Subcutaneous abdominal adipose tissue (tissue), 5 donors: ENCODE measurements around the gene MED29.

Experiments used
- H3K27ac ChIP-seq: one replicate; pipeline ENCODE4 v1.7.0; 2013; ENCODE audit warnings: low read depth, mild to moderate bottlenecking, inconsistent platforms, low read length, moderate library complexity
- H3K27me3 ChIP-seq, 5 donors: one replicate each; pipeline ENCODE4 v1.7.0; 2013; ENCODE audit warnings: low read length in 5 of 5, inconsistent platforms in 1 of 5; ENCODE audit not compliant: control insufficient read depth in 5 of 5, insufficient read depth in 4 of 5
- H3K36me3 ChIP-seq, 5 donors: one replicate each; pipeline ENCODE4 v1.7.0; 2013; ENCODE audit warnings: low read length in 5 of 5; ENCODE audit not compliant: control insufficient read depth in 5 of 5, insufficient read depth in 5 of 5
- H3K4me1 ChIP-seq, 5 donors: one replicate each; pipeline ENCODE4 v1.7.0; 2013; ENCODE audit warnings: low read length in 5 of 5, mild to moderate bottlenecking in 3 of 5, moderate library complexity in 1 of 5; ENCODE audit not compliant: control insufficient read depth in 5 of 5, insufficient read depth in 5 of 5
- H3K4me3 ChIP-seq, 5 donors: one replicate each; pipeline ENCODE4 v1.7.0; 2013; ENCODE audit warnings: low read length in 5 of 5, low read depth in 1 of 5
- H3K9ac ChIP-seq, 5 donors: one replicate each; pipeline ENCODE4 v1.7.0; 2013; ENCODE audit warnings: low read length in 5 of 5, mild to moderate bottlenecking in 4 of 5, moderate library complexity in 3 of 5
- H3K9me3 ChIP-seq, 5 donors: one replicate each; pipeline ENCODE4 v1.7.0; 2013; ENCODE audit warnings: low read length in 5 of 5; ENCODE audit not compliant: control insufficient read depth in 5 of 5
- donor health status: healthy.
- donor health status: healthy.
- donor health status: healthy.
- donor health status: healthy.
- donor health status: healthy.

Gene MED29

DNA sequence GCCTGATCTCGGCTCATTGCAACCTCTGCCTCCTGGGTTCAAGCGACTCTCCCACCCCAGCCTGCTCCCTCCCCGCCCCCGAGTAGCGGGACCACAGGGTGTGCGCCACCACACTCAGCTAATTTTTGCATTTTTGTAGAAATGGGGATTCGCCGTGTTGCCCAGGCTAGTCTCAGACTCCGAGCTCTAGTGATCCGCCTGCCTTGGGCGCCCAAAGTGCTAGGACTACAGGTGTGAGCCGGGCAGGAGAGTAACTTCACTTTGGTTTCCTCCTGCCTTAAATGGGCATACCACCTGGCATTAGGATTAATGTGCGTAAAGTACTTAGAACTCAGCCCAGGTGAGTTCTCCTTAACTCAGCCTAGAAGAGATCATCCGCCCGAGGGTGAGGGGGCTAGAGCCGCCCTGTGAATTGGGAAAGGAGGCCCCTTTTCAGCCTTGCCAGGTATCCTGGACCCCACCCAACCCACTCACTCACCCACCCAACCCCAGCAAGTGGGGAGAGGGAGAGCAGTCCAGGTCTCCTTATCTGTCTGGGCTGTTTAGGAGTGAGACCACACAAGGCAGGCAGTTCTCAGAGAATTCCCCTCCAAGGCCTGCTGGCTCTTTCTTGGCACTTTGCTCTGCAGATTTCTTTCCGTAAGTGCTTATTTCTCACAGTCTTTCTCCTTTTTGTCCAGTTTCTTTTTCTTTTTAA lies 14.2 kb downstream of the MED29 start:
- Histone ChIP-seq H3K27me3 (no peaks in the 10 kb centered on the region), H3K4me3 (peak overlapping the region; percentile 71 to 100 (median 86)), H3K9ac (peak overlapping the region; percentile 44 to 98 (median 89)), H3K9me3 (no peaks in the 10 kb centered on the region), H3K36me3 (peaks cover 0 to 22% (median 20%) of the 10 kb centered on the region in 5 donors), H3K4me1 (peaks cover 13 to 59% (median 44%) of the 10 kb centered on the region in 5 donors), H3K27ac (peak overlapping the region; percentile 99)

DNA sequence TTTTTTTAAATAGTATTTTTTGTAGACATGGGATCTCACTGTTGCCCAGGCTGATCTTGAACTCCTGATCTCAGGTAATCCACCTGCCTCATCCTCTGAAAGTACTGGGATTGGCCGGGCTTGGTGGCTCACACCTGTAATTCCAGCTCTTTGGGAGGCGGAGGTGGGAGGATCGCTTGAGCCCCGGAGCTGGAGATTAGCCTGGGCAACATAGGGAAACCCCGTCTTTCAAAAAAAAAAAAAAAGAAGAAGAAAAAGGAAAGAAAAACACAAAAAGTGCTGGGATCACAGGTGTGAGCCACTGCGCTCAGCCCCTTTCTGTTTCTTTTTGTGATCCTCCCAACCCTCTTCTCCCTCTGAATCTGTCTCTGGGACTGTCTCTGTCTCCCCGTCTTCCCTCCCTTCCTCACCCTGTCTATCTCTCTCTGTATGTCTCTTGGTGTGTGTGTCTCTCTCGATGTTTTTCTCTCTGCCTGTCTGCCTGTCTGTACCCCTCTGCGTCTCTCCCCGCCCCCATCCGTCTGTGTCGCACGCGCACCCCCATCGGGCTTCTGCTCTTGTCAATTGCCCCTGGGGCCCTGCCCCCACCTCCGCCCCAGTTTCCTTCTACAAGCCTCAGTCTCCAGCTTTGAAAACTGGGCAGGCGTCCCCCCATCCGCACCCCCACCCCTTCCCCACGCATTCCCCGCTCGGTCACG lies 14.9 kb downstream of the MED29 start:
- Histone ChIP-seq H3K9ac (peak overlapping the region; percentile 84 to 98 (median 89)), H3K9me3 (no peaks in the 10 kb centered on the region), H3K36me3 (peaks cover 0 to 22% (median 20%) of the 10 kb centered on the region in 5 donors), H3K27ac (peak overlapping the region; percentile 99), H3K4me3 (peak overlapping the region; percentile 71 to 100 (median 86)), H3K27me3 (no peaks in the 10 kb centered on the region), H3K4me1 (peaks cover 19 to 59% (median 47%) of the 10 kb centered on the region in 5 donors)

DNA sequence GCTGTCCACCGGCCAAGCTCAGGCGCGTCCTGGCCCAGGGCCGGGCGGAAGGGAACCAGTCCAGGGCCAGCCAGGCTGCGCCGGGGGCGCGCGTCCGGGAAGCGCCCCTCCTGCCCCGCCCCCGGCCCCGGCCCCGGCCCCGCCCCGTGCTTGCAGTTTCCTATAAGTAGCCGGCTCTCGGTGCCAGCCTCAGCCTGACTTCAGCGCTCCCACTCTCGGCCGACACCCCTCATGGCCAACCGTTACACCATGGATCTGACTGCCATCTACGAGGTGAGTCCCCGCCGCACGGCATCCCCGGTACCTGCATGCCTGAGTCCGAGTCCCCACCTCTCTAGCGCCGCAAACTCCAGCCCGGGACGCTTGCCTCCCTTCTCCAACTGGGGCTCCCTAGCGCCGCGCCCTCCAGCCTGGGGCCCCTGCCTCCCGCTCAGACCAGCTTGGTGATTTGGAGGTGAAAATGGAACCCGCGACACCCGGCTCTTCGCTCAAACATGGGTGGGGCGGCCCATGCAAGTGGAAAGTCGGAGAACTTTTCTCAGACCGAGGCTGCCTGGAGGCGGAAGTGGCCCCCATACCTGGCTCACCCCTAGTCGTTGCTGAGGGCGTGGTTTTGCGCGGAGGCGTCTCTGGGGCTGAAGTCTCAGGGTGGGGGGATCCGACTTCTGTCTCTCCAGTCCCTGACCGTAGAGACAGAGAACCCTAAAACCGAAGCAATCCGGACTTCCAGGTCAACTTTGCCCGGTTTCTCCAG lies 15.7 kb downstream of the MED29 start, which contains the start of gene ZFP36:
Gene ZFP36, plus strand, starts transcription at position 192 of the 754 bp plus-strand sequence. Its CDS starts 58 bp downstream, at position 250.
- Histone ChIP-seq H3K4me3 (peak within 1 kb of the TSS; percentile 98 to 100 (median 99)), H3K27ac (peak within 1 kb of the TSS; percentile 99), H3K27me3 (no peaks in the 10 kb centered on the region), H3K9me3 (no peaks in the 10 kb centered on the region), H3K4me1 (peaks cover 19 to 56% (median 44%) of the 10 kb centered on the region in 5 donors), H3K9ac (peak within 1 kb of the TSS; percentile 93 to 100 (median 100)), H3K36me3 (peaks cover 0 to 22% (median 20%) of the 10 kb centered on the region in 5 donors)

DNA sequence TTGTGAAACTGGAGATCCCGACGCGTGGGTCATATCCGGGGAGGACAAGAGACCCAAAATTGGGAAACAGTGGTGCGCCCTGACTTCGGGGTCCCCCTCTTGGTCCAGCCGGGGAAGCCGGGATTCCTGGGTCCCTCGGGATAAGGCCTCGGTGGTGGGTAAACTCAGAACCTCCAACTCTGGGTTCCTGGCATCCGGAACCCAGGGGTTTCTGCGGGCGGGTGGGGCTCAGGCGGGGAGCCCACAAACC lies 16.2 kb downstream of the MED29 start:
- peaks cover 0 to 4% (median 0%) of the 10 kb centered on the region in 5 donors for H3K27me3 ChIP-seq
- no peaks in the 10 kb centered on the region for H3K9me3 ChIP-seq
- H3K27ac ChIP-seq = peak overlapping the region; percentile 99
- peaks cover 0 to 22% (median 20%) of the 10 kb centered on the region in 5 donors for H3K36me3 ChIP-seq
- peak overlapping the region; percentile 98 to 100 (median 99) for H3K4me3 ChIP-seq
- peak overlapping the region; percentile 93 to 100 (median 100) for H3K9ac ChIP-seq
- H3K4me1 ChIP-seq = peaks cover 19 to 51% (median 39%) of the 10 kb centered on the region in 5 donors

DNA sequence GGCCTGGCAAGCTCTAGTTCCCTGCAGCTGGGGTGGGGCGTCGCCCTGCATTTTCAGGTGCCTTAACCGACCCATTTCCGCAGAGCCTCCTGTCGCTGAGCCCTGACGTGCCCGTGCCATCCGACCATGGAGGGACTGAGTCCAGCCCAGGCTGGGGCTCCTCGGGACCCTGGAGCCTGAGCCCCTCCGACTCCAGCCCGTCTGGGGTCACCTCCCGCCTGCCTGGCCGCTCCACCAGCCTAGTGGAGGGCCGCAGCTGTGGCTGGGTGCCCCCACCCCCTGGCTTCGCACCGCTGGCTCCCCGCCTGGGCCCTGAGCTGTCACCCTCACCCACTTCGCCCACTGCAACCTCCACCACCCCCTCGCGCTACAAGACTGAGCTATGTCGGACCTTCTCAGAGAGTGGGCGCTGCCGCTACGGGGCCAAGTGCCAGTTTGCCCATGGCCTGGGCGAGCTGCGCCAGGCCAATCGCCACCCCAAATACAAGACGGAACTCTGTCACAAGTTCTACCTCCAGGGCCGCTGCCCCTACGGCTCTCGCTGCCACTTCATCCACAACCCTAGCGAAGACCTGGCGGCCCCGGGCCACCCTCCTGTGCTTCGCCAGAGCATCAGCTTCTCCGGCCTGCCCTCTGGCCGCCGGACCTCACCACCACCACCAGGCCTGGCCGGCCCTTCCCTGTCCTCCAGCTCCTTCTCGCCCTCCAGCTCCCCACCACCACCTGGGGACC lies 16.6 kb downstream of the MED29 start:
- Histone ChIP-seq H3K4me1 (peaks cover 17 to 50% (median 38%) of the 10 kb centered on the region in 5 donors), H3K27ac (peak overlapping the region; percentile 99), H3K27me3 (peaks cover 0 to 4% (median 0%) of the 10 kb centered on the region in 5 donors), H3K36me3 (peaks cover 0 to 22% (median 20%) of the 10 kb centered on the region in 5 donors), H3K9me3 (no peaks in the 10 kb centered on the region), H3K9ac (peak overlapping the region; percentile 93 to 100 (median 100)), H3K4me3 (peak overlapping the region; percentile 98 to 100 (median 99))

DNA sequence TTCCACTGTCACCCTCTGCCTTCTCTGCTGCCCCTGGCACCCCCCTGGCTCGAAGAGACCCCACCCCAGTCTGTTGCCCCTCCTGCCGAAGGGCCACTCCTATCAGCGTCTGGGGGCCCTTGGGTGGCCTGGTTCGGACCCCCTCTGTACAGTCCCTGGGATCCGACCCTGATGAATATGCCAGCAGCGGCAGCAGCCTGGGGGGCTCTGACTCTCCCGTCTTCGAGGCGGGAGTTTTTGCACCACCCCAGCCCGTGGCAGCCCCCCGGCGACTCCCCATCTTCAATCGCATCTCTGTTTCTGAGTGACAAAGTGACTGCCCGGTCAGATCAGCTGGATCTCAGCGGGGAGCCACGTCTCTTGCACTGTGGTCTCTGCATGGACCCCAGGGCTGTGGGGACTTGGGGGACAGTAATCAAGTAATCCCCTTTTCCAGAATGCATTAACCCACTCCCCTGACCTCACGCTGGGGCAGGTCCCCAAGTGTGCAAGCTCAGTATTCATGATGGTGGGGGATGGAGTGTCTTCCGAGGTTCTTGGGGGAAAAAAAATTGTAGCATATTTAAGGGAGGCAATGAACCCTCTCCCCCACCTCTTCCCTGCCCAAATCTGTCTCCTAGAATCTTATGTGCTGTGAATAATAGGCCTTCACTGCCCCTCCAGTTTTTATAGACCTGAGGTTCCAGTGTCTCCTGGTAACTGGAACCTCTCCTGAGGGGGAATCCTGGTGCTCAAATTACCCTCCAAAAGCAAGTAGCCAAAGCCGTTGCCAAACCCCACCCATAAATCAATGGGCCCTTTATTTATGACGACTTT lies 17.4 kb downstream of the MED29 start:
- H3K4me1 ChIP-seq = peaks cover 14 to 50% (median 38%) of the 10 kb centered on the region in 5 donors
- H3K36me3 ChIP-seq = peaks cover 0 to 22% (median 20%) of the 10 kb centered on the region in 5 donors
- H3K27ac ChIP-seq = peak overlapping the region; percentile 99
- H3K27me3 ChIP-seq = peaks cover 0 to 4% (median 0%) of the 10 kb centered on the region in 5 donors
- H3K4me3 ChIP-seq = peak overlapping the region; percentile 98 to 100 (median 99)
- no peaks in the 10 kb centered on the region for H3K9me3 ChIP-seq
- H3K9ac ChIP-seq = peak overlapping the region; percentile 93 to 100 (median 100)

DNA sequence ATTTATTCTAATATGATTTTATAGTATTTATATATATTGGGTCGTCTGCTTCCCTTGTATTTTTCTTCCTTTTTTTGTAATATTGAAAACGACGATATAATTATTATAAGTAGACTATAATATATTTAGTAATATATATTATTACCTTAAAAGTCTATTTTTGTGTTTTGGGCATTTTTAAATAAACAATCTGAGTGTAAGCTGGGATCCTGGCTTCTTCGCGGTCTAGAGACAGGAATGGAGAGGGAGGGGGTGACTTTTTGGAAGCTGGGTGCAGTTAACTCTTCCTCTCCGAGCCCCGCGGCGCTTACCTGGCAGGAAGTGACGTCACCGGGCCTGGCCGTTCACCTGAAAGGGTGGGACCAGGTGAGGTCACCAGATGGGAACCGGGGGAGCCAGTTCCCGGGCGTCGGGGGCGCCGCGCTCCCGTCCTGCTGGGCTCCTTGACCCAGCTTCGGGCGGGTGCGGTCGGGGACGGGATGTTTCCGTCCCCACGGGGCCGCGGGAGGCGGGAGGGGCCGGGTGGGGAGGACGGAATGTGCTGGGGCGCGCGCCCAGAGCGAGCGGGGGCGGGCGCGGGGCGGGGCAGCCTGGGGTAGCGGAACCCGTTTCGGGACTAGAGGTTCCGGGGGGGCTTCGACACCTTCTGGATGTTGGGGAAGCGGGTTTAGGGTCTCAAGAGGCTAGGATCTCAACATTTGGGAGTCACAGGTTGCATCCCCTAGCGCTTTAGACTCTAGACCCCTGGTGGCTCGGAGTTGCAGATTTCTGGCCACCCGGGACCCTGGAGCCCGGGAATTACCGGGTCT lies 18.2 kb downstream of the MED29 start:
- H3K4me1 ChIP-seq = peaks cover 20 to 53% (median 42%) of the 10 kb centered on the region in 5 donors
- peak overlapping the region; percentile 93 to 100 (median 100) for H3K9ac ChIP-seq
- H3K27ac ChIP-seq = peak overlapping the region; percentile 99
- no peaks in the 10 kb centered on the region for H3K9me3 ChIP-seq
- H3K4me3 ChIP-seq = peak overlapping the region; percentile 98 to 100 (median 99)
- H3K27me3 ChIP-seq = peaks cover 0 to 4% (median 0%) of the 10 kb centered on the region in 5 donors
- peaks cover 0 to 22% (median 20%) of the 10 kb centered on the region in 5 donors for H3K36me3 ChIP-seq

DNA sequence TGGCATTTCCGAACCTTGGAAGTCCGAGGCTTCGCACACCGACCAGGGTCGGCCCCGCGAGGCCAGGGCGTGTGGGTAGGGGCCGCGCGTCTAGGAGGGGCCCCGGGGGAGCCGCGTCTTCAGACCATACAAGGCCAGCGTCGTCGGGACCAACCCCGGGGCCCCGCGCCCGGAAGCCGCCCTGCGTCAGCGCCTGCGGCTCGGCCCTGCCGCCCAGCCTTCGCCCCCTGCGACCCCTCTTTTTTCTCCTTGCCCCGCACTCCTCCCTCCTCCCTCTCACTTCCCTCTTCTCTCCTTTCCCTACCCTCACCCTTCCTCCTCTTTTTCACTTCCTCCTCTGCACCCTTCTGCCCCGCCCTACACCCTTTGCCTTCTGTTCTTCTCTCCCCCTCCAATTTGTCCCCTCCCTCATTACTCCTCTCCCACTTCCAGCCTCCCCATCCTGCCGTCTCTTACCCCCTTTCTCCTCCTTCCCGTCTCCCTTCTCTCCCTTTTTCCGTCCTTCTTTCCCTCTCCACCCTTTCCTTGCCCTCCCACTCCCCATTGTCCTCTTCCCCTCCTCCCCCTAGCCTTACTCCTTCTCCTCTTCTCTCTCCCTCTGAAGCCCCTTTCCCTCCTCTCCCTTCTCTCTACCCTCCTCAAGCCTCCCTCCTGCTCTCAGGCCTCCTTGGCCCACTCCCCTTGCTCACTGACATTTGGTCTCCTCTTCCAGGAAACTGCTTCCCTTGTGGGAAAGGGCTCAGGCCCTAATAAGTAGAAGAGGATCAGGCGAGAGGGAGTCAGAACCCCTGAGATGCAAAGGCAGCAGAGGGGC lies 19.0 kb downstream of the MED29 start:
- Histone ChIP-seq H3K9ac (peak overlapping the region; percentile 12 to 66 (median 49)), H3K36me3 (peaks cover 0 to 22% (median 20%) of the 10 kb centered on the region in 5 donors), H3K27me3 (peaks cover 0 to 4% (median 0%) of the 10 kb centered on the region in 5 donors), H3K27ac (peak overlapping the region; percentile 99), H3K4me3 (peak overlapping the region; percentile 65 to 100 (median 99)), H3K4me1 (peaks cover 22 to 53% (median 46%) of the 10 kb centered on the region in 5 donors), H3K9me3 (no peaks in the 10 kb centered on the region)
